GM23248 (cell line): ENCODE measurements around the gene EEF1B2.

Experiments
- EZH2 ChIP-seq: fragments of 200-600 bp; sonication (generic); IDR thresholded peaks from 2 replicates; pipeline ENCODE4 v1.6.1; 2018; ENCODE audit warnings: antibody characterized with exemption, mild to moderate bottlenecking; ENCODE audit not compliant: insufficient read depth, poor library complexity, severe bottlenecking
- EZH2phosphoT487 ChIP-seq: fragments of 200-600 bp; sonication (generic); IDR thresholded peaks from 2 replicates; pipeline ENCODE4 v1.6.1; 2018; ENCODE audit warnings: antibody characterized with exemption, moderate library complexity, mild to moderate bottlenecking, low read depth; ENCODE audit not compliant: insufficient read depth

DNA sequence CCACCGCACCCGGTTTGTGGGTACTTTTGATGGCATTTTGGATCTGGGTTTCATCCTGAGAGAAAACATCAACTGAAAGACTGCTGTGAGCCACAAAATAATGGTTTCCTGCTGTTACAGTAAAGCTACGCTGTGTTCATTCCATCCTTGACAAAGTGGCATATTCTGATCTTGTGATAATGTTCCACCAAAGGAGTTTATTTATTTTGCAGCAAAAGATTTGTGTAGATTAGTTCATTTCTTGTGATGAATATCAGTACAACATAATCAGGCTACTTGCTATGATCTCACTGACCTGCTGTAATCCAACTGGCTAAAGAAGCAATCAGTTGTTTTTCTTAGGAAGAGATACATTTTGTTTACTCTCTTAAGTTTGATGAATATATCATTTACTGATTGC lies 45.0 kb downstream of the EEF1B2 start:
- TF ChIP-seq EZH2 (no peak), EZH2phosphoT487 (no peak)
